SK-N-MC (cell line): Measurements from ENCODE around the gene NEIL1.

Experiments
- EZH2 ChIP-seq: fragments of 200-600 bp; sonication (generic); IDR thresholded peaks from one replicate; pipeline ENCODE4 v1.6.1; 2017; ENCODE audit warnings: antibody characterized with exemption
- FOXP2 ChIP-seq: optimal IDR thresholded peaks from 2 replicates; pipeline ENCODE3; 2011; ENCODE audit warnings: mild to moderate bottlenecking, moderate library complexity; ENCODE audit not compliant: insufficient read depth; ENCODE audit errors: extremely low read length, control extremely low read depth

GRCh38 chr15:75361361-75361988 lies 14.6 kb downstream of the NEIL1 start:
- TF ChIP-seq EZH2 (no peak), FOXP2 (no peak)
